SK-N-SH treated with all-trans-retinoic acid at 6 μM for 48 hours (cell line): ENCODE results near the gene CGNL1.

Experiments
- ATAC-seq: fragments of 200-7000 bp; cut with Tn5 transposase; 3 replicates; pipeline ENCODE4 v1.9.1; 2020; ENCODE audit warnings: mild to moderate bottlenecking, moderate library complexity
- ARNTL ChIP-seq: fragments of 450-650 bp; formaldehyde crosslinking; IDR thresholded peaks from 2 replicates; pipeline ENCODE4 v1.5.0; 2020; ENCODE audit warnings: low read depth, mild to moderate bottlenecking, moderate library complexity, borderline replicate concordance
- BACH2 ChIP-seq: fragments of 250-450 bp; sonication (Bioruptor Pico); IDR thresholded peaks from 2 replicates; pipeline ENCODE4 v1.9.0; 2021; ENCODE audit warnings: mild to moderate bottlenecking, borderline replicate concordance
- CREB5 ChIP-seq: fragments of 250-450 bp; sonication (Bioruptor Pico); IDR thresholded peaks from 2 replicates; pipeline ENCODE4 v1.5.1; 2020; ENCODE audit warnings: low read depth, mild to moderate bottlenecking, moderate library complexity
- CSDC2 ChIP-seq: fragments of 250-450 bp; sonication (Bioruptor Pico); IDR thresholded peaks from 2 replicates; pipeline ENCODE4 v1.5.0; 2020; ENCODE audit warnings: mild to moderate bottlenecking, moderate library complexity
- ESRRG ChIP-seq: fragments of 250-450 bp; sonication (Bioruptor Pico); IDR thresholded peaks from 2 replicates; pipeline ENCODE4 v1.6.1; 2021; ENCODE audit warnings: mild to moderate bottlenecking
- GLIS3 ChIP-seq: fragments of 250-450 bp; sonication (Bioruptor Pico); IDR thresholded peaks from 2 replicates; pipeline ENCODE4 v1.5.0; 2020; ENCODE audit warnings: mild to moderate bottlenecking, moderate library complexity
- ISL1 ChIP-seq: fragments of 250-450 bp; sonication (Bioruptor Pico); IDR thresholded peaks from 2 replicates; pipeline ENCODE4 v2.1.2; 2022; ENCODE audit warnings: mild to moderate bottlenecking, moderate library complexity
- OSR1 ChIP-seq: fragments of 250-450 bp; sonication (Bioruptor Pico); IDR thresholded peaks from 2 replicates; pipeline ENCODE4 v1.8.0; 2022; ENCODE audit warnings: moderate library complexity, mild to moderate bottlenecking, inconsistent platforms
- PATZ1 ChIP-seq: fragments of 250-450 bp; sonication (Bioruptor Pico); IDR thresholded peaks from 2 replicates; pipeline ENCODE4 v1.8.0; 2020; ENCODE audit warnings: mild to moderate bottlenecking, moderate library complexity, borderline replicate concordance
- POU6F1 ChIP-seq: fragments of 250-450 bp; sonication (Bioruptor Pico); IDR thresholded peaks from 2 replicates; pipeline ENCODE4 v1.8.0; 2021; ENCODE audit warnings: low read depth, mild to moderate bottlenecking, moderate library complexity, borderline replicate concordance
- PPARA ChIP-seq: fragments of 250-450 bp; sonication (Bioruptor Pico); IDR thresholded peaks from 2 replicates; pipeline ENCODE4 v1.5.0; 2020; ENCODE audit warnings: mild to moderate bottlenecking, borderline replicate concordance
- RARB ChIP-seq: fragments of 250-450 bp; sonication (Bioruptor Pico); IDR thresholded peaks from 2 replicates; pipeline ENCODE4 v1.8.0; 2021; ENCODE audit warnings: mild to moderate bottlenecking, moderate library complexity
- SNAI2 ChIP-seq: fragments of 250-450 bp; sonication (Bioruptor Pico); IDR thresholded peaks from 2 replicates; pipeline ENCODE4 v1.5.0; 2020; ENCODE audit warnings: mild to moderate bottlenecking, moderate library complexity
- TCF4 ChIP-seq: fragments of 250-450 bp; sonication (Bioruptor Pico); IDR thresholded peaks from 2 replicates; pipeline ENCODE4 v1.8.0; 2021; ENCODE audit warnings: mild to moderate bottlenecking, moderate library complexity, borderline replicate concordance
- TOX ChIP-seq: fragments of 250-450 bp; sonication (Bioruptor Pico); IDR thresholded peaks from 2 replicates; pipeline ENCODE4 v1.8.0; 2021; ENCODE audit warnings: mild to moderate bottlenecking, moderate library complexity, borderline replicate concordance
- TSHZ2 ChIP-seq: fragments of 250-450 bp; sonication (Bioruptor Pico); IDR thresholded peaks from 2 replicates; pipeline ENCODE4 v1.5.0; 2020; ENCODE audit warnings: mild to moderate bottlenecking, moderate library complexity
- ZFP3 ChIP-seq: fragments of 250-450 bp; sonication (Bioruptor Pico); IDR thresholded peaks from 2 replicates; pipeline ENCODE4 v1.5.0; 2020; ENCODE audit warnings: mild to moderate bottlenecking, moderate library complexity
- ZFP30 ChIP-seq: fragments of 450-650 bp; formaldehyde crosslinking; IDR thresholded peaks from 2 replicates; pipeline ENCODE4 v1.5.0; 2022; ENCODE audit warnings: mild to moderate bottlenecking, moderate library complexity
- ZNF565 ChIP-seq: fragments of 450-650 bp; formaldehyde crosslinking; conservative IDR thresholded peaks from 2 replicates; pipeline ENCODE4 v1.5.0; 2020; ENCODE audit warnings: low read depth, mild to moderate bottlenecking, moderate library complexity
- ZNF70 ChIP-seq: fragments of 450-650 bp; formaldehyde crosslinking; IDR thresholded peaks from 2 replicates; pipeline ENCODE4 v1.5.0; 2020; ENCODE audit warnings: mild to moderate bottlenecking, moderate library complexity
- ZNF8 ChIP-seq: fragments of 450-650 bp; formaldehyde crosslinking; IDR thresholded peaks from 2 replicates; pipeline ENCODE4 v1.5.0; 2020; ENCODE audit warnings: mild to moderate bottlenecking, moderate library complexity

The CGNL1 gene

GRCh38 chr15:57516327-57517029 lies 140.2 kb downstream of the CGNL1 start:
- no peak for TF ChIP-seq ISL1
- TF ChIP-seq BACH2 (CRISPR knock-in tag) = no peak
- TF ChIP-seq CSDC2 (CRISPR knock-in tag) = no peak
- TF ChIP-seq POU6F1 (CRISPR knock-in tag) = no peak
- TF ChIP-seq SNAI2 (CRISPR knock-in tag) = no peak
- TF ChIP-seq OSR1 (CRISPR knock-in tag) = no peak
- no peak for TF ChIP-seq PPARA (CRISPR knock-in tag)
- no peak for TF ChIP-seq ESRRG
- no peak for TF ChIP-seq ZFP3 (CRISPR knock-in tag)
- TF ChIP-seq TCF4 (CRISPR knock-in tag) = no peak
- TF ChIP-seq ZNF70 (CRISPR knock-in tag) = no peak
- TF ChIP-seq PATZ1 = no peak
- no peak for TF ChIP-seq RARB
- no peak for TF ChIP-seq ZNF8
- no peak for TF ChIP-seq GLIS3 (CRISPR knock-in tag)
- TF ChIP-seq TSHZ2 (CRISPR knock-in tag) = no peak
- TF ChIP-seq TOX (CRISPR knock-in tag) = no peak
- no peak for TF ChIP-seq ZFP30 (CRISPR knock-in tag)
- TF ChIP-seq ARNTL = no peak
- TF ChIP-seq CREB5 (CRISPR knock-in tag) = no peak
- no peak for ATAC-seq

- no peak for ATAC-seq
- TF ChIP-seq GLIS3 (CRISPR knock-in tag) = no peak
- TF ChIP-seq CREB5 (CRISPR knock-in tag) = no peak
- no peak for TF ChIP-seq BACH2 (CRISPR knock-in tag)
- no peak for TF ChIP-seq ESRRG
- no peak for TF ChIP-seq TSHZ2 (CRISPR knock-in tag)
- no peak for TF ChIP-seq ZFP3 (CRISPR knock-in tag)
- TF ChIP-seq OSR1 (CRISPR knock-in tag) = no peak
- no peak for TF ChIP-seq PPARA (CRISPR knock-in tag)
- TF ChIP-seq POU6F1 (CRISPR knock-in tag) = no peak
- no peak for TF ChIP-seq PATZ1
- no peak for TF ChIP-seq ARNTL
- TF ChIP-seq TCF4 (CRISPR knock-in tag) = no peak
- no peak for TF ChIP-seq ZNF565 (CRISPR knock-in tag)
- TF ChIP-seq RARB = no peak
Observed at GRCh38 chr15:57517030-57517671, 140.8 kb downstream of the CGNL1 start.
